Lung (tissue), 12 donors: Measurements from ENCODE around the gene HOXD1. TPM values are rescaled to one million over a fixed set of nuclear protein-coding genes. Genes with fewer than 3 reads are reported as not detected.

ENCODE experiments used
- ATAC-seq: fragments of 200-7000 bp; cut with Tn5 transposase; one replicate; pipeline ENCODE4 v1.9.1; 2020; ENCODE audit warnings: moderate number of reproducible peaks; ENCODE audit not compliant: insufficient read depth, low FRiP score
- DNase-seq, 3 donors: peaks; one replicate each; pipeline ENCODE4 v3.0.0-alpha.2; 2013 to 2017
- H3K27ac ChIP-seq, 2 donors: one replicate each; pipeline ENCODE4 v1.5.1; 2013; ENCODE audit warnings: mild to moderate bottlenecking in 2 of 2, moderate library complexity in 2 of 2, control low read depth in 1 of 2, inconsistent platforms in 1 of 2, low read depth in 1 of 2, low read length in 1 of 2
- H3K27me3 ChIP-seq, 3 donors: one replicate each; pipeline ENCODE4 v1.5.1; 2013; ENCODE audit warnings: low read length in 2 of 3; ENCODE audit not compliant: control insufficient read depth in 3 of 3, insufficient read depth in 3 of 3
- H3K36me3 ChIP-seq, 4 donors: one replicate each; pipeline ENCODE4 v1.5.1; 2013; ENCODE audit warnings: low read length in 4 of 4, mild to moderate bottlenecking in 1 of 4, moderate library complexity in 1 of 4; ENCODE audit not compliant: control insufficient read depth in 4 of 4, insufficient read depth in 4 of 4
- H3K4me1 ChIP-seq, 5 donors: one replicate each; pipeline ENCODE4 v1.5.1; 2013; ENCODE audit warnings: low read length in 5 of 5, mild to moderate bottlenecking in 2 of 5, moderate library complexity in 1 of 5; ENCODE audit not compliant: control insufficient read depth in 5 of 5, insufficient read depth in 5 of 5
- H3K4me3 ChIP-seq: one replicate; pipeline ENCODE4 v1.5.1; 2013; ENCODE audit warnings: mild to moderate bottlenecking, control low read depth, moderate library complexity
- H3K9ac ChIP-seq, 2 donors: one replicate each; pipeline ENCODE4 v1.5.1; 2013; ENCODE audit warnings: low read length in 2 of 2, control low read depth in 1 of 2; ENCODE audit not compliant: insufficient read depth in 1 of 2
- H3K9me3 ChIP-seq, 4 donors: one replicate each; pipeline ENCODE4 v1.5.1; 2013; ENCODE audit warnings: low read length in 3 of 4, mild to moderate bottlenecking in 1 of 4, moderate library complexity in 1 of 4; ENCODE audit not compliant: control insufficient read depth in 4 of 4, insufficient read depth in 3 of 4
- CTCF ChIP-seq: IDR thresholded peaks from 2 replicates; pipeline ENCODE4 v1.5.1; 2012; ENCODE audit warnings: mild to moderate bottlenecking; ENCODE audit errors: control extremely low read depth, extremely low read depth
- WGBS, 2 donors: extraction: QIAGEN DNeasy Blood & Tissue Kit; methylation state at CpG; one replicate each; pipeline ENCODE4 v1.1.7; 2013; 5-methylcytosine and 5-hydroxymethylcytosine counted together
- polyA plus RNA-seq, 2 donors: library from polyadenylated mRNA; stranded (reverse); fragments of 200-250 nt; gene quantifications; one replicate each; pipeline ENCODE4 v1.2.1, GENCODE V29; 2013
- total RNA-seq, 2 donors: library from RNA; depleted of rRNA in 1 of 2; stranded (reverse); fragments of >200 nt in 1 of 2; gene quantifications; one replicate each; pipeline ENCODE4 v1.2.1, GENCODE V29; 2014 to 2021
- donor health status: control.
- donor health status: control.
- donor health status: Bipolar disorder and iron deficiency.
- donor health status: healthy.
- donor health status: DM: yes; HTN: yes; CAD: no.

Gene HOXD1
- total and polyA plus RNA-seq, 4 donors: 0.40 to 3.2 (median 1.7) TPM

GRCh38 chr2:176164611-176165369 is 23.7 kb upstream of the HOXD1 start:
- ATAC-seq (no peak), DNase-seq (peak in 2 of 3 donors; percentile 14 to 44)
- Histone ChIP-seq H3K27ac (no peak overlapping the region), H3K36me3 (no peaks in the 10 kb centered on the region), H3K9ac (no peak overlapping the region), H3K4me1 (peaks cover 0 to 24% (median 0%) of the 10 kb centered on the region in 5 donors), H3K4me3 (no peak overlapping the region), H3K9me3 (peaks cover 0 to 19% (median 0%) of the 10 kb centered on the region in 4 donors), H3K27me3 (peaks cover 23 to 98% (median 90%) of the 10 kb centered on the region in 3 donors)
- no peak for TF ChIP-seq CTCF
- 4 to 11% methylated on average over 51 to 52 of the region's 52 CpGs for WGBS, 2 donors

GRCh38 chr2:176165370-176166050 is 23.0 kb upstream of the HOXD1 start:
- H3K36me3 ChIP-seq: no peaks in the 10 kb centered on the region
- no peak overlapping the region for H3K4me3 ChIP-seq
- H3K9me3 ChIP-seq: peaks cover 0 to 15% (median 0%) of the 10 kb centered on the region in 4 donors
- DNase-seq: peak in 1 of 3 donors; percentile 2
- 4 to 22% methylated on average over 23 to 26 of the region's 26 CpGs for WGBS, 2 donors
- no peak overlapping the region for H3K27ac ChIP-seq
- no peak for TF ChIP-seq CTCF
- ATAC-seq: no peak
- H3K27me3 ChIP-seq: peaks cover 21 to 98% (median 90%) of the 10 kb centered on the region in 3 donors
- H3K9ac ChIP-seq: no peak overlapping the region
- H3K4me1 ChIP-seq: peaks cover 0 to 17% (median 0%) of the 10 kb centered on the region in 5 donors

- peaks cover 20 to 99% (median 91%) of the 10 kb centered on the region in 3 donors for H3K27me3 ChIP-seq
- TF ChIP-seq CTCF: no peak
- H3K4me3 ChIP-seq: no peak overlapping the region
- peaks cover 0 to 13% (median 0%) of the 10 kb centered on the region in 5 donors for H3K4me1 ChIP-seq
- no peak for ATAC-seq
- H3K9me3 ChIP-seq: peaks cover 0 to 14% (median 0%) of the 10 kb centered on the region in 4 donors
- no peak overlapping the region for H3K9ac ChIP-seq
- H3K36me3 ChIP-seq: no peaks in the 10 kb centered on the region
- H3K27ac ChIP-seq: no peak overlapping the region
- WGBS, 2 donors: 19 to 45% methylated on average over 2 of the region's 2 CpGs
- no peak for DNase-seq
Observed at GRCh38 chr2:176166272-176166671, 22.2 kb upstream of the HOXD1 start.
